K562 (cell line): ENCODE measurements around the gene SMAGP. TPM values are rescaled to one million over a fixed set of nuclear protein-coding genes. Genes with fewer than 3 reads are reported as not detected.

Source experiments
- ATAC-seq: fragments of 200-7000 bp; cut with Tn5 transposase; 3 replicates; pipeline ENCODE4 v1.9.1; 2020; ENCODE audit warnings: moderate library complexity
- BruUV-seq: library from RNA; stranded (reverse); fragments of 400-500 nt; replicated peaks from 2 replicates; lab custom pipeline; 2021; lab: Mats Ljungman, UMichigan
- CTCF ChIA-PET: fragments of 300-600 bp; formaldehyde crosslinking; extraction: SDS; loops from one replicate; lab custom pipeline; 2021; ENCODE audit warnings: low intra/inter-chr PET ratio; lab: Yijun Ruan, JAX
- POLR2A ChIA-PET: fragments of 300-600, 350-650 bp; sonication (Branson Sonifier 250); formaldehyde crosslinking; extraction: SDS; loops from one replicate; lab custom pipeline; 2021; ENCODE audit warnings: antibody characterized with exemption, inconsistent platforms; lab: Yijun Ruan, JAX
- DNase-seq, 4 experiments: peaks; one replicate each; pipeline versions ENCODE4 v3.0.0 to v3.0.0-alpha.2; 2011 to 2018; ENCODE audit warnings: low spot score in 3 of 4, mixed read lengths in 3 of 4; ENCODE audit errors: extremely low read depth in 1 of 4
- FAIRE-seq: peaks from 2 replicates; lab custom pipeline; 2011; peaks lifted over from hg19 to GRCh38; lab: Jason Lieb, UNC
- H2AFZ ChIP-seq: 2 replicates; pipeline ENCODE4 v1.6.0; 2011; ENCODE audit warnings: low read depth, low read length, control low read depth, inconsistent platforms
- H3K27ac ChIP-seq: fragments of 200-600 bp; 3 replicates; pipeline ENCODE4 v1.8.0; 2011; ENCODE audit warnings: low read depth, mild to moderate bottlenecking, control low read depth, inconsistent platforms, low read length, moderate library complexity, mixed read lengths; ENCODE audit errors: extremely low read depth
- H3K27me3 ChIP-seq, 2 experiments: fragments of 300-600 bp in 1 of 2; 2 replicates in 1 of 2; 3 replicates in 1 of 2; pipeline versions ENCODE4 v1.6.0 to v1.8.0; 2011; ENCODE audit warnings: inconsistent platforms in 2 of 2, low read length in 2 of 2, mild to moderate bottlenecking in 1 of 2, mixed read lengths in 1 of 2, moderate library complexity in 1 of 2; ENCODE audit not compliant: control insufficient read depth in 2 of 2, insufficient read depth in 2 of 2
- H3K36me3 ChIP-seq: fragments of 300-600 bp; 3 replicates; pipeline ENCODE4 v1.8.0; 2011; ENCODE audit warnings: mild to moderate bottlenecking, low read length, inconsistent platforms; ENCODE audit not compliant: control insufficient read depth, insufficient read depth
- H3K4me1 ChIP-seq, 2 experiments: fragments of 200-600 bp in 1 of 2; replicated peaks in 1 of 2; 2 replicates in 1 of 2; 3 replicates in 1 of 2; pipeline versions ENCODE4 v1.5.1 to v1.8.0; 2011; ENCODE audit warnings: inconsistent platforms in 2 of 2, low read length in 2 of 2, mild to moderate bottlenecking in 1 of 2, mixed read lengths in 1 of 2, moderate library complexity in 1 of 2; ENCODE audit not compliant: control insufficient read depth in 2 of 2, insufficient read depth in 2 of 2
- H3K4me2 ChIP-seq: 2 replicates; pipeline ENCODE4 v1.6.1; 2011; ENCODE audit warnings: low read length, control low read depth, inconsistent platforms, mixed read lengths; ENCODE audit not compliant: insufficient read depth
- H3K4me3 ChIP-seq: fragments of 200-600 bp; sonication (generic), shearing (Covaris generic); 2 replicates; pipeline ENCODE4 v1.5.1; 2016; ENCODE audit warnings: control low read depth, inconsistent platforms
- H3K79me2 ChIP-seq: fragments of 200-600 bp; 3 replicates; pipeline ENCODE4 v1.8.0; 2011; ENCODE audit warnings: low read length, inconsistent platforms; ENCODE audit not compliant: control insufficient read depth, insufficient read depth
- H3K9ac ChIP-seq, 2 experiments: 2 replicates each; pipeline versions ENCODE4 v1.6.0 to v1.6.1; 2011; ENCODE audit warnings: low read depth in 2 of 2, low read length in 2 of 2, control low read depth in 1 of 2, inconsistent platforms in 1 of 2, mild to moderate bottlenecking in 1 of 2, mixed read lengths in 1 of 2; ENCODE audit not compliant: insufficient read depth in 1 of 2
- H3K9me1 ChIP-seq: one replicate; pipeline ENCODE4 v1.6.0; 2011; ENCODE audit warnings: inconsistent platforms, mild to moderate bottlenecking, low read length, moderate library complexity; ENCODE audit not compliant: control insufficient read depth, insufficient read depth
- H3K9me3 ChIP-seq: replicated peaks from 2 replicates; pipeline ENCODE4 v1.5.1; 2011; ENCODE audit warnings: low read depth, low read length, inconsistent platforms; ENCODE audit not compliant: control insufficient read depth, insufficient read depth
- H4K20me1 ChIP-seq: replicated peaks from 2 replicates; pipeline ENCODE4 v1.6.1; 2011; ENCODE audit warnings: low read length, inconsistent platforms, mixed read lengths; ENCODE audit not compliant: control insufficient read depth, insufficient read depth
- C11orf30 ChIP-seq: fragments of 450-650 bp; IDR thresholded peaks from 2 replicates; pipeline ENCODE4 v1.6.1; 2016; ENCODE audit warnings: low read depth, mild to moderate bottlenecking
- FOXA3 ChIP-seq, 2 experiments: fragments of 450-650 bp in 1 of 2; sonication (generic) in 1 of 2; formaldehyde crosslinking; IDR thresholded peaks in 1 of 2; conservative IDR thresholded peaks in 1 of 2; 2 replicates each; pipeline versions ENCODE4 v1.4.0 to v1.8.0; 2020 to 2022; ENCODE audit warnings: mild to moderate bottlenecking in 2 of 2, missing genetic modification reagents in 1 of 2
- HDAC2 ChIP-seq: fragments of 450-650 bp; IDR thresholded peaks from 2 replicates; pipeline ENCODE4 v1.6.1; 2016; ENCODE audit warnings: mild to moderate bottlenecking
- HDAC8 ChIP-seq: fragments of 450-650 bp; IDR thresholded peaks from 2 replicates; pipeline ENCODE4 v1.6.1; 2016; ENCODE audit warnings: mild to moderate bottlenecking, missing genetic modification characterization, moderate library complexity, missing compliant biosample characterization
- KAT2B ChIP-seq: IDR thresholded peaks from one replicate; pipeline ENCODE4 v1.6.1; 2012; ENCODE audit warnings: low read depth, mild to moderate bottlenecking, control low read depth, inconsistent platforms, low read length, moderate library complexity
- MAFF ChIP-seq: IDR thresholded peaks from 2 replicates; pipeline ENCODE4 v1.6.1; 2012; ENCODE audit warnings: low read length, improper control_type of control experiment
- MAFG ChIP-seq: fragments of 450-650 bp; conservative IDR thresholded peaks from 2 replicates; pipeline ENCODE4 v1.6.1; 2016; ENCODE audit warnings: missing genetic modification characterization, missing compliant biosample characterization
- MAFK ChIP-seq: IDR thresholded peaks from 2 replicates; pipeline ENCODE4 v1.6.1; 2011; ENCODE audit warnings: low read length, improper control_type of control experiment
- POU5F1 ChIP-seq: fragments of 150-350 bp; IDR thresholded peaks from 2 replicates; pipeline ENCODE4 v1.6.1; 2014; ENCODE audit warnings: borderline replicate concordance, low read length, low read depth, mild to moderate bottlenecking; ENCODE audit not compliant: partially characterized antibody
- SMARCA5 ChIP-seq: fragments of 450-650 bp; IDR thresholded peaks from 2 replicates; pipeline ENCODE4 v1.6.1; 2016
- ZBTB26 ChIP-seq: fragments of 450-650 bp; formaldehyde crosslinking; IDR thresholded peaks from 2 replicates; pipeline ENCODE4 v1.4.0; 2022; ENCODE audit warnings: missing genetic modification characterization
- ZNF316 ChIP-seq: fragments of 450-650 bp; IDR thresholded peaks from 2 replicates; pipeline ENCODE4 v1.6.1; 2016
- ZNF780A ChIP-seq: fragments of 250-450 bp; sonication (Bioruptor Pico); IDR thresholded peaks from 2 replicates; pipeline ENCODE4 v1.5.0; 2021; ENCODE audit warnings: mild to moderate bottlenecking
- ZZZ3 ChIP-seq: fragments of 450-650 bp; IDR thresholded peaks from 2 replicates; pipeline ENCODE4 v1.6.1; 2016; ENCODE audit warnings: antibody characterized with exemption, mild to moderate bottlenecking, moderate library complexity
- WGBS: fragments of 100-300 bp; shearing (Covaris generic); methylation state at CpG from one replicate; pipeline ENCODE4 v1.1.6; 2016; ENCODE audit warnings: low coverage, mixed read lengths; ENCODE audit not compliant: insufficient coverage; ENCODE audit errors: missing lambda C conversion rate; 5-methylcytosine and 5-hydroxymethylcytosine counted together
- in situ Hi-C: fragments of 300-500 bp; cut with MboI; formaldehyde crosslinking; loops from 4 replicates; pipeline ENCODE4 v1.15.0; 2018; ENCODE audit warnings: inconsistent platforms, mixed read lengths
- intact Hi-C: fragments of 100-400 bp; cut with micrococcal nuclease; formaldehyde crosslinking; loops from 2 replicates; pipeline ENCODE4 v1.14.2; 2022
- polyA plus RNA-seq, 8 experiments: library from polyadenylated mRNA; depleted of rRNA in 4 of 8; stranded (reverse) in 5 of 8; unstranded in 3 of 8; fragments of >200 nt; fragmentation: Nextera tagmentation in 2 of 8; fragmentation: Illumina TruSeq in 1 of 8; extraction: Ambion mirVana in 2 of 8; extraction: Trizol in 1 of 8; gene quantifications; 2 replicates each; pipeline versions ENCODE4 v1.2.1 to v1.2.3, GENCODE V29; 2011 to 2014; ENCODE audit warnings: inconsistent platforms in 1 of 8, missing spikeins in 1 of 8
- total RNA-seq, 7 experiments: library from RNA; depleted of rRNA in 6 of 7; stranded (reverse); fragments of >200 nt in 6 of 7; fragmentation: Illumina TruSeq in 2 of 7; extraction: Trizol in 2 of 7; gene quantifications; 2 replicates each; pipeline versions ENCODE4 v1.2.1 to v1.2.3, GENCODE V29; 2011 to 2021; ENCODE audit warnings: low replicate concordance in 1 of 7

SMAGP gene
- total and polyA plus RNA-seq, 9 of the 15 experiments (the other 6 are each of a cell fraction or from before 2014, with no cell fraction given): 23.1 to 62.3 (median 29.9) TPM

DNA sequence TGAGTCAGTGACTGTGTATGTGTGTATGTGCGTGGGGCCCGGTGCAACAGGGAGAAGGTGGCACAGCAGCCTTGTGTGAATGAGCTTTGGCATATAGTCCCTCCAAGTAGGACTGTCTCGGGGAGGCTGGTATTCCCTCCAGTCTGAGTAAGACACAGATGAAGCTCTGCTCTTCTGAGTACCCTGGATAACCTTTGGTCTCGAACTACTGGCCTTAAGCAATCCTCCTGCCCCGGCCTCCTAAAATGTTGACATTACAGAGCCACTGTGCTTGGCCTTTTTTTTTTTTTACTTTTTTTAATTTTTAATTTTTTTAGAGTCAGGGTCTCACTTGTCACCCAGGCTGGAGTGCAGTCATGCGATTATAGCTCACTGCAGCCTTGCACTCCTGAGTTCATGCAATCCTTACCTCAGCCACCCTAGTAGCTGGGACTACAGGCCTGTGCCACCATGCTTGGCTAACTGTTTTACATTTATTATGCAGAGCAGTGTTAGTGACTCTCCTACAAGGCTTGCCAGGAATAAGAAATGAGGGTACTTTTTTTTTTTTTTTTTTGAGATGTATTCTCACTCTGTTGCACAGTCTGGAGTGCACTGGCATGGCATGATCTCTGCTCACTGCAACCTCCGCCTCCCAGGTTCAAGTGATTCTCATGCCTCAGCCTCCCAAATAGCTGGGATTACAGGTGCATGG, 41.0 kb downstream of the SMAGP start:
- Histone ChIP-seq H3K4me3 (no peak overlapping the region), H3K27me3 (no peaks in the 10 kb centered on the region), H3K4me2 (no peak overlapping the region), H3K4me1 (no peaks in the 10 kb centered on the region; a peak in 1 of 5 replicates)
- FAIRE-seq: no peak
- ATAC-seq: no peak
- POLR2A ChIA-PET: interaction anchor here (0.9 to 1.4 kb wide), 4 partner anchors 9 to 170 kb away, joined by 3 to 7 read pairs (median 4); partner anchors contain the start of gene DAZAP2
- TF ChIP-seq KAT2B (no peak), ZBTB26 (no peak)
- TF ChIP-seq, all 486 proteins: peak for 0
- Histone ChIP-seq H4K20me1 (no peaks in the 10 kb centered on the region), H3K79me2 (no peaks in the 10 kb centered on the region), H3K9me3 (no peaks in the 10 kb centered on the region), H2AFZ (no peak overlapping the region), H3K27ac (no peak overlapping the region), H3K36me3 (no peaks in the 10 kb centered on the region), H3K9ac (no peak overlapping the region; a peak in 1 of 4 replicates), H3K9me1 (no peaks in the 10 kb centered on the region)
- DNase-seq: no peak
- BruUV-seq: no TSS peak
- in situ Hi-C loops: no loop called here
- 72% methylated on average over 7 of the region's 7 CpGs for WGBS
- intact Hi-C loops: no loop called here
- CTCF ChIA-PET: no interaction called here

DNA sequence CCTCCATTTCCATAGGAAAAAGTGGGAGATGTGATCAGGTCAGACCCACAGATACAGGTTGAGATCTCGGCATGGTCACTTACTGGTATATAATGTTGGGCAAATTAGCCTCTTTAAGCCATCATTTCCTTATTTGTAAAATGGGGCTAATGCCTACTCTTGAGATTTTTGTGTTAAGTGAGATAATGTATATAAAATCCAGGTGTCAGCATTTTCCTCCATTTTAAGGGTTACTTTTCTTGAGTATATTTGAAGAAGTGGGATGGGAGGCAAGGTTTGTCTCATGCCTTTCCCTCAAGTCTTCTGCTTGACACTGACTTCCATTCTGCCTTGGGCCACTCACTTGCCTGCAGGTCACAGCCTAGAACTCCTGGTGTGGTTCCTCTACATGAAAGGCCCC, 42.3 kb downstream of the SMAGP start:
- POLR2A ChIA-PET: interaction anchor here (1.0 to 1.6 kb wide), 4 partner anchors 9 to 17 kb away, joined by 3 to 7 read pairs (median 4); partner anchors contain the start of gene DAZAP2
- 50% methylated on average over 1 of the region's 1 CpG for WGBS
- H3K27me3 ChIP-seq: no peaks in the 10 kb centered on the region
- H3K9me3 ChIP-seq: no peaks in the 10 kb centered on the region
- H3K4me1 ChIP-seq: no peaks in the 10 kb centered on the region; a peak in 1 of 5 replicates
- CTCF ChIA-PET: no interaction called here
- no peak for ATAC-seq
- no peaks in the 10 kb centered on the region for H3K79me2 ChIP-seq
- no peak overlapping the region for H2AFZ ChIP-seq
- no peaks in the 10 kb centered on the region for H3K9me1 ChIP-seq
- H3K4me3 ChIP-seq: no peak overlapping the region
- no peak overlapping the region for H3K4me2 ChIP-seq
- H3K27ac ChIP-seq: no peak overlapping the region
- H4K20me1 ChIP-seq: no peaks in the 10 kb centered on the region
- H3K36me3 ChIP-seq: no peaks in the 10 kb centered on the region
- intact Hi-C loops (no loop called here), in situ Hi-C loops (no loop called here)
- BruUV-seq: no TSS peak
- TF ChIP-seq POU5F1 (no peak), ZZZ3 (no peak), HDAC8 (tag) (no peak), HDAC2 (no peak), MAFG (tag) (peak; percentile 61), C11orf30 (peak; percentile 78), FOXA3 (CRISPR knock-in tag; conservative IDR thresholded peaks at IDR 0.05 in 1 of 2, IDR thresholded peaks at IDR 0.05 in 1 of 2) (no peak), SMARCA5 (no peak), ZNF316 (peak; percentile 87), MAFK (peak; percentile 52; the same call in 1 of the 2 replicates), ZNF780A (CRISPR knock-in tag) (no peak), MAFF (peak; percentile 71; the same call in 1 of the 2 replicates)
- FAIRE-seq: no peak
- no peak for DNase-seq
- H3K9ac ChIP-seq: no peak overlapping the region
